Amniotic epithelial cell (primary cell): ENCODE measurements around the gene FOXO3.
A peak's percentile ranks its signal among the peaks of the same experiment; 100 is the strongest.

ENCODE experiments used
- DNase-seq: peaks from one replicate; pipeline ENCODE4 v3.0.0-alpha.2; 2010; ENCODE audit warnings: low read depth

Gene FOXO3

DNA sequence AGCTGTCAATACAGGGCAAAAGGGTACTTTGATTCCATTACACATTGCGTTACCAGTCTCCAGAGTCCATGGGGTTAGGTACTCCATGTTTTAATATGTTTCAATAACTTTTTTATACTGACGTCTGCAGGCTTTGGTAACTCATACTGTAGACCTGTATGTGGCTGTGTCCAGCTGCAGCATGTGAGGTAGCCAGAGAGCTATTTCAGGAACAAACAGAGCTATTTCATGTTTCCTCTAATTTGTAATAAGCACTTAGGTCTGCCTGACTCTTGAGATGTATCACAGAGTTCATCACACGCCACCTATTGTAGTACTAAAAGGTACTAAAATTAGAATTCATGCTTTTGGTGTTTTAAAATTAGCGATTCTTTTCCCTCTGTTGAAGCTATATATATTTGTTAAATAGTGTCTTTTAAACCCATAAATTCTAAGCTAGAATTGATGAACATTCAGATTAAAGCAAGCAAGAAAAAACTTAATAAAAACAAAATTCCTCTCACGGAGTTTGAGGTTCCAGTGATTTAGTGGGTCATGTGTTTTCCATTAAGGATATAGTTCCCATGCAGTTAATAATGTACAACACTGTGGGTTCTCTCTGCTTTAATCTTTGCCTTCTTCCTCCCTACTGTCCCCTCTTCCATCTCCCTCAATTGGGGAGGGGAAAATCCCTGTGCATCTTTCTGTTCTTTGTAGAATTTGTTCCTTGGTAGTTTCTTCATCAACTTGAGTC, 37.0 kb downstream of the FOXO3 start:
- no peak for DNase-seq

DNA sequence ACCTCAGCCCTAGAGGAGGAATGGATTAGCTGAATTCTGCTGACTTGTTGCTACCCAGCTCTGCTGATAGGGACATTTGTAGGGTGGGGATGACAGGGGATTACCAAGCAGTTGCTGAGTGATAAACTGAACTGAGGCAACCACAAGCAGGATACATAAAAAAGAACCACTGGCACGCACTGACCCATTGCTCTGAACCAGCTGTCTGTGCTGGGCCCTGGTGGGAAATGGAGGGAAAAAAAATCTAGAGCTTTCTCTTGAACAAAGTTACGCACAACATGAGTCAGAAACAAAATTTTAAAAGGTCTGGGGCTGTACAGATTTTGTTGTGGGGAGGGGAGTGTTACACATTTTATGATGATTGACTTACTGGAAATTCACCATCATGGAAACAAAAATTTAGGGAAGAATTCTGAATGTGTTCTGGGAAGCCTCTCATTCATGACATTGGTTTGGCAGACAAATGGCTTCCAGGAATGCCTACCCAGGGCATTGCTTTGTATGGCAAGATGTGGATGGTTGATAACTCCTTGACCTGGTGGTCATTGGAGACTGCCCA, 37.7 kb downstream of the FOXO3 start:
- DNase-seq = peak; percentile 88

DNA sequence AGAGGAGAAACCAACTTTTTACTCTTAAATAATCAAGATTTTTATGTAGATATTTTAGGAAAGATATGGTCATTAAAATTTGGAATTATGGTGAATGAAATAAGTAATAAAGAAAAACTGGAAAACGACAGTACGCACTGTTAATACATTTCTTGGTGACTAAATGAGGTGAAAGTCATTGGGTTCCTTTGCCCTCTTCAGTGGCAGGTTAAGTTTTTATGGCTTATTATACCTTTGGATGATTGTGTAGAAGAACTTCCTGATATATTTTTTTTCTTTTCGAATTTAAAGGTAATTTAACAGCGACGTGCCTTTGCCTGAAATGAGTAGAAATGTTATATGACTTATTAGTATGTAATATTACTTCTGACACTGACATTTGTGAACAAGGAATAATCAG, 43.4 kb downstream of the FOXO3 start:
- DNase-seq = no peak

DNA sequence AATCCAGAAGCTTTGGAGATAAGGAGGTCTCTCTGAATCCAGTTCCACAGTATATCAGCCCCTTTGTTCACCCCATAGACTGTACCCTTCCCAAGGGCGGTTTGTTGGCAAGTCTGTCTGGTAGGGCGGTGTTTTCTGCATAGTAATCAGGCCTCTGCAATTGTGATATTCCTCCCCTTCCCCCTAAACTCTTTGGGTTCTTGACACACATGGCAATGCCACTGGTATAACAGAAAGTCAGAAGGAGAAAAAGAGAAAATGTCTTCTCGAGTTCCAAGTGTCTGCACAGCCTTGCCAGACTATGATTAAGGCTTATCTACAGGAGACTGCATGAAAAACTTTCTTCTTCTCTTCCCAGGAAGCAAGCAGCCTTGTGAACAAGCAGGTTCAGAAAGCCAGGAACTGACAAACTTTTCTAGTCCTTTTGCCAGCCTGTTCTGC, 45.6 kb downstream of the FOXO3 start:
- DNase-seq = no peak

DNA sequence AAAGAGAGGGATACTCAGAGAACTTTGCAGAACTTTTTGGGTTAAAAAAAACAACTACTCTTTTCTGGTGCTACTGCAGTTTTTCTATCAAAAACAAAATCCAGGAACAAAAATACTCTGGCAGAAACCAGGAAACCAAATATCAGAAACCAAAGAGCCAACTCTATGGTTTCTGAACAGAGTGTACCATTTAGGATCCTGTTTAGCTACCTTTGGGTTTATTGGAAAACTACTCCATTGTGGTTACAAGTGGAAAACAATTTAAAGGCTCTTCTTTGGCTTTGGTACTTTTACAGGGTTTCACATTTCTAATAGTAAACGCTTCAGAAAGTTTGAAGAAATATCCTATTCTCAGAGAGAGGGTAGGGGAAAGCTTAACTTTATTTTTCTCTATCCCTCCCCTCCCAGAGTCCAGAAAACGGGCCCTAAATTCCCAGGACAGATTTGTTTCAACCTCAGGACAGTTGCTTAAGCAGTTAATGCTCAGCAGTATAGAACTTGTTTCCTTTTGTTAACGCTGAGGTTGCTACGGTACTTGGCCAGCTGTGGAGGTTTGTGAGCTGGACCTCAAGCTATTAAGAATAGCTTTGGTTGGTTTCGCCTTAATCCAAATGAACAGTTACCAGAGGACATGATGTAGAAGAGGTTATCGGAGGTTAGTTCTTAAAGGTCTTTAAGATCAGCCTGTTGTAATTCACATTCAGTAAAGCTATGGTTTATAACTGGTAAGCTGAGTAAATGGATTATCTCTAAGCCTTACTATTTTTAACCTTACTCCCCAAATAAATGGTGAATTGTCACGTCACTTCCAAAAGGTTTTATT, 47.9 kb downstream of the FOXO3 start:
- peak; percentile 67 for DNase-seq

DNA sequence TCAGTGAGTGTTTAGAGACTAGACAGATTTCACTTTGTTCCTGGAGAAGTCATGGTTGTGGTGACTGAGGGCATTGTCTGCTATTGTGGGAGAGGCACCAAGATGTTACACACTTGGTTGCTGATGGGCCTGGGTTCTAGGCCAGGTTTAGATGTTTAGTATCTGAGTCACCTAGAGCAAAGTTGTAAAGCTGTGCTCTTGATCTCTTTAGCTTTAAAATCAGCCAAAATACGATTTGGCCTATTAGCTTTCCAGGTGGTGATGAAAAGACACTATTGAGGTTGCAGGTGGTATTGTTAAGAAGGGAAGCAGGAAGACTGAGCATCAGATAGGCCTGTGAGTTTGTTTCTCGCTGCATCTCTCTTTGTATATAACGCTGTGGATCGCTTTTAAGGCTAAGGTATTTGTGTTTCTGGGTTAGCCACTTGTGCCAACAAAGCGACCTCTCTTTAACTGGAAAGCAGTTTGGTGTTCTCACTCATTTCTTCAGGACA, 48.6 kb downstream of the FOXO3 start:
- peak; percentile 56 for DNase-seq

DNA sequence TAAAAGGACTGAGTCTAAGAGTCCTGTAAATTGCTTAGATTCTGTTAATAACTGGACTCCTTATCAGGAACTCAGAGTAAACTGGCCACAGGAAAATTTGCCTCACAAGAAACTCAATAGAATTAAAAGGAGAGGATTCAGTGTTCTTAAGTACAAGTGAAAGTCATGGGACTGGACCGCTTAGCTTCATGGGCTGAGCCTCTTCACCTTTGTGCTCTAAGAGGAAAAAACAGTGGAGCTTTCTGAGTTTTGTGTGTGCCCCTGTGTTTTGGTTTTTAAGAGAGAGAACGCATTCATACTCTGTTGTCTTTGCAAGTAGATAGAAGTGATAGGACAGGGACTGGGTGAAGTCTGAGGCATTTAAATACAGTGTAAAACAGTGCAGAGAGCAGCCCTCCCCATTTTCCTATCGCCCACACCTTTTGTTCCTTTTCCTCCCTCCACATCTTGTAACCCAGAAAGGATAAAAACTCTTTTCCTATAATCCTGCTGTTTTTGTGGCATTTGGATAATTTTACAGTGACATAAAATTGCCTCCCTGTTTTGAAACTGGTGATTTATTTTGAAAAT, 49.6 kb downstream of the FOXO3 start:
- DNase-seq = no peak

DNA sequence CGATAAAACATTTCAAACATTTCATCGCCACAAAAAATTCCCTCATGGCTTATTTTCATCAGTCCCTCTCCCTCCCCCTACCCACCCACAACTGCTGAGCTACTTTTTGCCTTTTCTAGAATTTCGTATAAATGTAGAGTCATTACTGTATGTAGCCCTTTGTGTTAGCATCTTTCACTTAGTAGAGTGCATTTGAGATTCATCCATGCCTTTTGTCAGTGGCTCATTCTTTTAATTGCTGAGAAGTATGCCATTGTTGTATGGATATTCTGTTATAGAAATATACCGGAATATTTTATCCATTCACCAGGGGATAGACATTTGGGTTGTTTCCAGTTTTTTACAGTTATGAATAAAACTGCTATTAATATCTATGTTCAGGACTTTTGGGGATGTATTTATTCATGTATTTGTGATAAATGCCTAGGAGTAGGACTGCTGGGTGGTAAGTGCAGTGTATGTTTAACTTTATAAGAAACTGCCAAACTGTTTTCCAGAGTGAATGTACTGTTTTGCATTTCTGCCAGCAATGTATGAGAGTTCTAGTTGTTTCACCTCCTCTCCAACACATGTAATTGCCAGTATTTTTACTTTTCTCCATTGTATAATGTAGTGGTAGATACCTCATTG, 50.4 kb downstream of the FOXO3 start:
- DNase-seq = no peak

DNA sequence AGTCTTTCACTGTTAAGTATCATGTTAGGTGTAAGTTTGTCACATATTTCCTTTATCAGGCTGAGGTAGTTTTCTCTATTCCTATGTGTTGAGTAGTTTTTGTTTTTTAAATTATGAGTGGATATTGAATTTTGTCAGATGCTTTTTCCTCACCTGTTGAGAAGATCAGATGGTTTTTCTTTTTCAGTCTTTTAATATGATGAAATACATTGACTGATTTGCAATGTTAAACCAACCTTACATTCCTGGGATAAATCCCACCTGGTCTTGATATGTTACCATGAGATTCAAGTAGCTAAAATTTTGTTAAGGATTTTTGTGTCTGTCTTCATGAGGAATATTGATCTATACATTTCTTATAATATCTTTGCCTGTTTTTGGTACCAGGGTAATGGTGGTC, 52.1 kb downstream of the FOXO3 start:
- no peak for DNase-seq

DNA sequence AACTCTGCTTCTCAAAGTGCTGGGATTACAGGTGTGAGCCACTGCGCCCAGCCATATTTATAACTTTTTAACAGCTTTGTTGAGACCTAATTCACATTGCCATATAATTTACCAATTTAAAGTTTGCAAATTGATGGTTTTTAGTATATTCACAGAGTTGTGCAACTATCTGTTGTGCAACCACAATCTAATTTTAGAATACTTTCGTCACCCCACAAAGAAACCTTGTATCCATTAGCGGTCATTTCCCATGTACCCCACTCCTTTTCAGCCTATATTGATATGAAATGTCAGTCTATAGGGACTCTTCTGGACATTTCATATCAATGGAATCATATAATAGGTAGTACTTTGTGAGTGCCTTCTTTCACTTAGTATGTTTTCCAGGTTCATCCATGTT, 55.8 kb downstream of the FOXO3 start:
- peak; percentile 58 for DNase-seq

DNA sequence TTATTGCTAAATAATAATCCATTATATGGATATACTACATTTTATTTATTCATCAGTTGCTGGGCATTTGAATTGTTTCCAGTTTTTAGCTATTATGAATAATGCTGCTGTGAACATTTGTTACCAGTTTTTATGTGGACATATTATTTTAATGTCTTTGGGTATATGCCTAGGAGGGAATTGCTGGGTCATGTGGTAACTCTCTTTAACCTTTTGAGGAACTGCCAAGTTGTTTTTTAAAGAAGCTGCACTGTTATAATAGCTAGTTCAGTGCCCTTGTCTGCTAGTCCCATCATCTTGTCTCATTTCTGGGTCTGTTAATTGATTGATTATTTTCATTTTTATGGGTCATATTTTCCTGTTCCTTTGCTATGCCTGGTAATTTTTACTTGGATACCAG, 56.3 kb downstream of the FOXO3 start:
- DNase-seq = no peak

DNA sequence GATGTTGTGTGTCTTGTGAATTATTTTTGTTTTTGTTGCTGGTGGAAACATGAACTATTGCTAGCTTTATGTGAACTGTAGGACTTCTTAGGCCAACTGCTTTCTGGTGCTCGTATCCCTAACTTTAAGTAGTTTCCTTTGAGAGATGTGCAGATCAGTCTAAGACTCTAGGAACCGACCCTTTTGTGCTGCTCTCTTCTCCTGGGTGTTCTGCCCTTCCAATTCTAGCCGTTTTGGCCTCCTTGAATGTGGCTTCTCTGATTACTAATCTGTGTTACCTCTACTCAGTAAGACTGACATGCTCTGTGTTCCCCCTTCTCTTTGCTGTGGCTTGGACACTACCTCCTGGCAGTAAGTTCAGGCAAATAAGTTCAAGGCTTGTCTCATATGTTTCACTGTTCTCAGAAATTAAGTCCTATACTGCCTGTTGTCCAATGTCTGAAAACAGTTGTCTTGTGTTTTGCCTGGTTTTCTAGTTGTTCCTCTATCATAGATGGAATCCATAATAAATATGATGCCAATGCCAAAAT, 58.0 kb downstream of the FOXO3 start:
- DNase-seq = no peak

DNA sequence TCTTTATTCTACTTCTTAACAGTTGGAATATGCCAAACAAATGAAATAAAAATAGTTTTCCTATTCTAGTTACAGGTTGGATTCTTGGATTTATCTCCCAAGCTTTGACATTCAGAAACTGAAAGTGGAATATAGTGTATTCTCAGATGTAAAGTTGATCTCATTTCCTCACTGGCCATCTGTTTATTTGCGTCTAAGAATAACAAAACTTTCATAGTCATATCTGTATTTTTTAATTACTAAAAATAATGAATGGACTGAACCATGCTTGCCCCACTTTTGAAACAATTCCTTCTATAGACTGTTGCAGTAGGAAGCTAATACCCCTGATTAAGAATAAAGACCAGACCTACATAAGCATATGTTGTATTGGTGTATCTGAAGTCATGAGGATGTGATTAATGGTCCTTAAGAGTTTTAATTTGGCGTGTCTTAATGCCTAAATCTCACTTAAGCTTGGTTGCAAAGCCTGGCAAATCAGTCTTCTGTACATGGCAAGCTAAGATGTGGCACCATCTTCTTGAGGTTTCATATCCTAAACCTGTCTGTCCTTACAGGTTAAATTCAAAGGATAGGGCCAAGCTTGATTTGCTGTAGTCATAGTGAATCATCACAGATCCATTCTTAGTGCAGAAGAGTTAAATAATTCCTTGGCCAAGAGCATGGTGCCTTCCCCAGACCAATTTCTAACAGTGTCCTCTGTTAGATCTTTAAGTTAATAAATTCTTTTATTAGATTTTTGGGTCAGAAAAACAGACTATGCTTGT, 58.9 kb downstream of the FOXO3 start:
- DNase-seq = no peak

DNA sequence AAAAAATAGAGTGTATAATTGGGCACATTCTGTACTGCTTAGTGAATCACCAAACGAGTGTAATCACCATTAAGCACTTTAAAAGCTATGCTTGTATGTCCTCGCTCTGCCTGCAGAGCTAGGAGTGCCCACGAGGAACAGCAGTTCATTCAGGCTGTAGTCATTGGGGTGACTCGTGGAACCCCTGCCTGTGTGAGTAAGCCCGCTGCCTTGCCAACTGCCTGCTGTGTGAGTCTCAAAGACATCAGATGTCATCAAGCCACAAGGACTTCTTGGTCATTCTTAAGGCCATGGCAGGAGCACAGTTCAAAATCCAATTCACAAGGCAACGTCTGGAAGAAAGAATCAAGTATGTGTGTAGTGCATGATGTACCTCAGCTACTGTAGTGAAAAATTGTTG, 60.4 kb downstream of the FOXO3 start:
- peak; percentile 84 for DNase-seq

DNA sequence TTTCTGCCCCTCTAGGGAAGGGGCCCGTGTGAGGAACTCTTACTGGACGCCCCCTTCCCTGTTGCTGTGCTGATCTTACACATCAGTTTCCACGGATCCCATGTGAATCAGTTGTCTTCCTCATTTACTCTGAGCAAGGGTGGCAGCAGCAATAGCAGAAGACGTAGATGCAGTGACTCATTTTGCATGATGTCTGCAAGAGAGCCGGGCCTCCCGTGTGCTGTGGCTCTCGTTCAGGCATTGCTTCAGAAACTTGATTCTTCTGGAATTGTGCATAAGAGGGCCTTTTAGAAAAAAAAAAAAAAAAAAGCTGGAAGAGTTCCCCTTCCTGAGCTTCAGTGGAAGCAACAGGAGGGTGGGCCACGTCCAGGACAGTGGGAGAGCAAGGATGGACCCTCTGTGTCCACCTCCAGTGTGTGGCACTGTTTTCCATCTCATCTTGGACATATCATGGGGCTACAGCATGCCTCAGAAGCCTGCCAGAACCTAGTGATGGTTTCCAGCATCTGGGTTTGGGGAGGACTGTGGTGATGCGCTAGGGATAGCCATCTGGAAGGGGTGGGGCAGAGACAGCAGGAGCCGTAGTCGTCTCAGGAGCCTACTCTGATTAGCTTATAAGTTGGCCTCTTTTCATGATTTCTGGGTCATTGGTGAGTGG, 62.1 kb downstream of the FOXO3 start:
- peak; percentile 94 for DNase-seq

DNA sequence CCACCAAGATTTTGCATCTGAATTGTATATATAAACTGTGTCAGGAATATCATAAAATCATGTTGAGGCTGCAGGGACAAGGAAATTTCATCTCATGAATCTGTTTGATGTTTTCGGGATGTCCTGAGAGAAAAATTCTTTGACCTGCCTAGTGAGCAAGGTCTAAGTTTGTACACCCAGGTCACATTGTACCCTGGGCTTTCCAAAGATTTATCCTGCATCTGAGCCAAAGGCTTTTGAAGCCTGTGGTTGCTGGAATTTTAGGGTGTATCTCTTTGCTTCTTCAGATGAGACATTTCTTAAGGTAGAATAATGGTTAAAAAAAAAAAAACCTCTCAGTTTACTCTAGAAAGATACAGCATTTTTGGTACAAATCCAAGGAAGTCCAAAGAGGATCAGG, 63.3 kb downstream of the FOXO3 start:
- no peak for DNase-seq

DNA sequence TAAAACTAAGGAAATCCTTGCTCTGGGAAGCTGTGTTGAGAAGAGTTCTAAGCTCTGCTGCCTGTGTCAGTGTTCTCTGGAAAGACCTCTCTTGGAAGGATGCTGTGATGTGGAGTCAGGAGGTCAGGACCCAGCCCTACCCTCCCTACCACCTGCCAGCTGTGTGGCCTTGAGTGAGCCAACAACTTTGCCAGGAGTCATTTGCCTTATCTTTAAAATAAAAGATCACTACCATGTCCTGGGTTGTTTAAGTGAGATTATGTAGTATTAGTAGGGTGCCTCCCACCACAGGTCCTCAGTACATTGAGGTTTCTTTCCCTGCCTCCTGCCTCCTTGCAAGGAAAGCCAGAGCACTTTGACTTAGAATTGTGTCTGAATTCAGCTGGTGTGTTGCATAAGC, 64.9 kb downstream of the FOXO3 start:
- peak; percentile 85 for DNase-seq

DNA sequence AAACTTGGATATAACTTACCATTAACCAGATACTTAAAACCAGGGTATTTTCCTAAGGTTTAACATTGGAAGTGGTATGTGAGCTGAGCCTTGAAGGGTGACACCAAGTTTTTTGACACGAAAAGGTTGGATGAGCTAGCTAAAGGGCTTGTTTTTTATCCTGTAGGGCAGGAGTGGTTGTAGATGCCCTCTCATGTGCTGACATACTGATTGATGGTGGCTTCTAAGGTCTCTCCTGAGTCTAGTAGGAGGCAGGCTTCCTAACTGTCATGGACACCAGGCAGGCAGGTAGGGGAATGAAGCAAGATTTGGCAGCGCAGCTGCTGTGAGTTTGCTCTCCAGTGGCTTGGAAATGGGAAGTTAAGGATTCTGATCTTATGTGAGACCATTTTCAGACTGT, 66.1 kb downstream of the FOXO3 start:
- DNase-seq = no peak

DNA sequence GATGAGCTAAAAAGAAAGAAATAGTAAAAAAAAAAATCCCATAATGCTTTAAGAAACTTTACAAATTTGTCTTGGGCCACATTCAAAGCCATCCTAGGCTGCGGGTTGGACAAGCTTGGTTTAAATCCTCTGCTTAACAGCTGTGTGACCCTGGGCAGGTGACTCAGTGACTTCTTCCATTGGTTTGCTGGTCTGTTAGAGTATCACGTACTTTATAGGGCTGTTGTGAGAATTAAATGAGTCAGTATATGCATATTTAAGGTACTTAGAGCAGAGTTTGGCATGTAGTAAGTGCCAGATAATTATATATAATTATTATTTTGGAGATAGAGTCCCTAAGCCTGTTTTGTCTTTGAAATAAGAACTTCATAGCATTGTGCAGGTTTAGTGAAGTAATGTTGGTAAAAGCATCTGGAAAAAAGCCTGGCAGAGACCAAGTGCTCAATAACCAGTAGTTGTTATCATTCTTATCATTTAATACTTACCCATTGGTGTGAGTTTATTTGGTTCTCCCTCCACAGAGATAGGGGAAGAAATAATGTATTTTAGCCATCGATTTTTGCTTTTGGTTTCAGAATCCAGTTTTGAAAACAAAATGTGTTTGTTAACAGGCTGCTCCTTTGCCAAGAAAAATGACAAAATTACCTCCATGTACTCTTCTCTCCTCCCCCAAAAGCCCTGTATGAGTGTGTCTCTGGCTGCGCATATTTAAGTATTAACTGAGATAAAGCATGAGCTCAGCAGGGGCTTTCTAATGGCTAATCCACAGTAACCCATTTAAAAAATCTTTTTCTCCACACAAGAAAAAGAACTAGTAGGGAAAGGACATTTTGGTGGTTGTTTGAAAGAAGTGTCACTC, 67.2 kb downstream of the FOXO3 start:
- peak; percentile 31 for DNase-seq
